GM18907 (cell line): ENCODE measurements around the gene DHFR2.
"Not testable (repeated sequence)": the region's sequence is repeated elsewhere in the genome, so short reads cannot be mapped to it uniquely, and the experiment has no call there.

Experiments
- ATAC-seq: cut with Tn5 transposase; IDR thresholded peaks from one replicate; pipeline ENCODE4 v1.9.1; 2021; ENCODE audit warnings: mild to moderate bottlenecking, moderate library complexity; ENCODE audit not compliant: unreplicated experiment

DHFR2 gene

DNA sequence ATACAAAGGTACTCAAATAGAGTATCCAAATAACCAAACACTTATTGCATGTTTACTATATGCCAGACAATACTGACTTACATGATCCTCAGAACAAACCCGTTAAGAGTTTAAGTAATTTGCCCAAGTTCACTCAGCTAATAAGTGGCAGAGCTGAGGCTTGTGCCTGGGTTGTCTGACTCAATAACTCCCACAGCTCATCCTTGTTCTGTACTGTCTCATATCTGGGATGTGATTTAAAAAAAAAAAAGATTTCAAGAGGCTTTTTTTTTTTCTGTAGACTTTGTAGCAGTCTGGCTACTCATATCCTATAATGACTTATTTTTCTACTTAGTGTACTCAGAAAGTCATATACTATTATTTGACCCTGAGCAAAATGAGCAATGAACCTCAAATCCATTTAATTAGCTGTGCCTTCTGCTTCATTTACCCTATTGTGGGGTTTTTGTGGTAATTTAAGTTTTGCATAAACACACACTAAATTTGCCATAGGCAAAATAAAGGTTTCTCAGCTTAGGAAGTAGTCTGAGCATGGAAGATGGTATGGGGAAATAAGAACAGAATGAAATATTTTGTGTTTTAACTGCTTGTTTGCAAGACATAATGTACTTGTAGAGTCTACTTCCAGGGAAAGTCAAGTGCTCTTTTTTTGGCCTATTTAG, 3.2 kb upstream of the DHFR2 start:
- no peak for ATAC-seq

DNA sequence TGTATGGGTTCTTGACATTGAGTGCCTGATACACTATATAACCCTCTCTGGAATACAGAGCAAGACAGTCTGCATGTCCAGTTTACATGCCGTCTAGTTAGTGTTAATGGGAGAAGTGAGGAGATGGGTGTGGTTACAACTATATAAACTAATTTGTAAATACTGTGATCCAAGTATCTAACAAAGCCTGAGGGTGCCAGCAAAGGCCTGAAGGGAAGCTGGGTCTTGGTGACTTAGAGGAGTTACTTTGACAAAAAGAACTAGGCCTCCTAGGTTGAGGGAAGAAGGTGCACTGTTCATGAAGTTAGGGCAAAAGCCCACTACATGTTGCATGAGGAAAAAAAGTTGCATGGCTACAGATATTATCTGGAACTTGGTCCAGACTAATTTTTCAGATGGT, 2.4 kb upstream of the DHFR2 start:
- no peak for ATAC-seq

DNA sequence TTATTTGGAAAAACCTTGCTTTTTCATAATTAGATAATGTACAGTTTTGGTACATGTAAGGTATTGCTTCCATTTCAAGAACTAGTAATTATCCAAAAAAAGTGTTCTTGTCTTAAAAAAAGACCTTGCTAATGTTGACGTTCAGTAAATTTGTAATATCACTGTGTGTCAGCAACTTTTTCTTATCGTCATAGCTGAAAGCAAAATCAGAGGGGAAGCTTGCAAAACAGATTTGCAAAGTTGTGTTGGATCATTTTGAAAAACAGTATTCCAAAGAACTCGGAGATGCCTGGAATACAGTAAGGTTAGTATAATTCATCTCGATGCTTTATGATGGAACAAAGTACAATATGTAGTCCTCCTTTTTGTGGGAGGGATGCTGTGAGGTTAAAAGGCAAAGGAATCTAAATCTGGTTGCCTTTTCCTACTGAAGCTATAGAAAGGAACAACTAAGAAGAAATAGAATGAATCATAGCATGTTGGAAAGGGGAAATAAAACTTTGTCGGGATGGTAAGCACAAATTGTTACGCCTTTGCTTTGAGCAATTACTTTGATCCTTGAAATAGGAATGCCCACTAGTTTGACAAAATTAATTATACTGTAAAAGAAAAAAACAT, 1.6 kb upstream of the DHFR2 start:
- ATAC-seq = no peak

DNA sequence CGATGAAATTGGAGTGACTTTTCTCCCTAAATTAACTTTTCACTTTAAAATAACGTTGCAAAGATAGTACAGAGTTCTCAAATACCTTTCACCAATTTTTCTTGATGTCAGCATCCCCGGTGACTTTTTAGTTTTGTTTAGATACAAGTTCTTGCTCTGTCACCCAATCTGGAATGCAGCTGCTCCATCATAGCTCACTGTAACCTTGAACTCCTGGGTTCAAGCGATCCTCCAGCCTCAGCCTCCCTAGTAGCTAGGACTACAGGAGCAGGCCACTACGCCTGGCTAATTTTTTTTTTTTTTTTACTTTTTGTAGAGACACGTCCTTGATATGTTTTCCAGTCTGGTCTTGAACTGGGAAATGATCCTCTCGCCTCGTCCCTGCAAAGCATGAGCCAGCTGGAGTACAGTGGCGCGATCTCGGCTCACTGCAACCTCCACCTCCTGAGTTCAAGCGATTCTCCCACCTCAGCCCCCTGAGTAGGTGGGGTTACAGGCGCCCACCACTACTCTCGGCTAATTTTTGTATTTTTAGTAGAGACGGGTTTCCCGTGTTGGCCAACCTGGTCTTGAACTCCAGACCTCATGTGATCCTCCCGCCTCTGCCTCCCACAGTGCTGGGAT, 892 bp upstream of the DHFR2 start:
- ATAC-seq = no peak

DNA sequence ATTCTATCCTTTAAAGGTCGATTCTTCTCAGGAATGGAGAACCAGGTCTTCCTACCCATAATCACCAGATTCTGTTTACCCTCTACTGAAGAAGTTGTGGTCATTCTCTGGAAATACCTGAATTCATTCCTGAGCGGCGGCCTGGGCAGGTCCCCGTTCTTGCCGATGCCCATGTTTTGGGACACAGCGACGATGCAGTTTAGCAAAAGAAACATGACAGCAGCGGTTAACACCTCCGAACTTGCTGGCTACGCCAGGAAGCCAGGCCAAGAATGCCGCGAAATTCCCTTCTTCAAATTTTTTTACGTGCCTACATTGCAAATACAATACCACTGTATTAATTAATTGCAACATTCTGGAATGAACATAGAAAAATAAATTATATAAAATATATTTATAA, 1.4 kb downstream of the DHFR2 start:
- ATAC-seq = no peak

DNA sequence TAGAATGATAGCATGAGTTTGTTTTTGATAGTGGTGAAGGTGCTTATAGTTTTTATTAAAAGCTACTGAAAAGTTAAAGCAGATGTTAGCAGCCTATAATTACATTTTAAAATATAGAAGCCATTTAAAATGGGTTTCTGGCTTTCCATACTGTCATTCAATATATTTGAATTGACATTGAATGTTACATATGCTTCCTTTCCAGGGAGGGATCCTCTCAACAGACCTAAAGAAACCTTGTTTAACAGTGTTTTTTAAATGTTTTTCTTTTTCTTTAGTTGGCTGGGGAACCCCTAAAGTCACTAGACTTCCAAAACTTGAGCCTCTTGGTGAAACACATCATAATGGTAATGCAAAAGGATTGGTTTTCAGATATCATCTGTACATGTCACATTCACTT, 12.2 kb downstream of the DHFR2 start:
- no peak for ATAC-seq

DNA sequence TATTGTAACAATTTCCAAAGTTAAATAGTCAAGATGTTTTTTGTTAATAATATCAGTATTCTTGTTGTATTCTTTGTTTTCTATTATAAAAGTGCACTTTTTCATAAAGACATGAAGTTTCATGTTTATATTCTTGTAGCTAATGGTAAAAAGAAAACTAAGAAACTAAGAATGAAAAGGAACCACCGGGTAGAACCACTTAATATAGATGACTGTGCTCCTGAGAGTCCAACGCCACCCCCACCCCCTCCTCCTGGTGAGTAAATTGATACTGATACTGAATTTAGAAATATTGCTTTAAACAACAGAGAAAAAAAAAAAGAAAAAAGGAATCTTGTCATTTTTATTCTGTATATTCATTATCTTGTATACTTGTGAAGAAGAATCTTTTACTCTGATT, 13.4 kb downstream of the DHFR2 start:
- ATAC-seq = no peak

DNA sequence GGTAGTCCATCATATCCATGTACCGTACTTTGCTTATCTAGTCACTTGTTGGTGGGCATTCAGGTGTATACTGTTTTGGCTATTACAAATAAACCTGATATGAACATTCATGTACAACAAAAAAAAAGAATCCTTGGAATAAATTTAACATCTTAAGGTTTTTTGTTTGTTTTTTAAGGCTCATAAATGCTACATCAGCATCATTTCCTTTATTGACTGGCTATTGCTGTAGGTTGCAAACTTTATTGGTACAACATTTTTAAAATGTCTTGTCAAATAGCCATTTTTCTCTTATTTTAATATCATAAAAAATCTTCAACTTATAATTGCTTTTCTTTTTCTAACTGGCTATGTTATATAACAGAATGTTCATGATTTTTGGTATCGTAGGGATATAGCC, 16.2 kb downstream of the DHFR2 start:
- no peak for ATAC-seq

DNA sequence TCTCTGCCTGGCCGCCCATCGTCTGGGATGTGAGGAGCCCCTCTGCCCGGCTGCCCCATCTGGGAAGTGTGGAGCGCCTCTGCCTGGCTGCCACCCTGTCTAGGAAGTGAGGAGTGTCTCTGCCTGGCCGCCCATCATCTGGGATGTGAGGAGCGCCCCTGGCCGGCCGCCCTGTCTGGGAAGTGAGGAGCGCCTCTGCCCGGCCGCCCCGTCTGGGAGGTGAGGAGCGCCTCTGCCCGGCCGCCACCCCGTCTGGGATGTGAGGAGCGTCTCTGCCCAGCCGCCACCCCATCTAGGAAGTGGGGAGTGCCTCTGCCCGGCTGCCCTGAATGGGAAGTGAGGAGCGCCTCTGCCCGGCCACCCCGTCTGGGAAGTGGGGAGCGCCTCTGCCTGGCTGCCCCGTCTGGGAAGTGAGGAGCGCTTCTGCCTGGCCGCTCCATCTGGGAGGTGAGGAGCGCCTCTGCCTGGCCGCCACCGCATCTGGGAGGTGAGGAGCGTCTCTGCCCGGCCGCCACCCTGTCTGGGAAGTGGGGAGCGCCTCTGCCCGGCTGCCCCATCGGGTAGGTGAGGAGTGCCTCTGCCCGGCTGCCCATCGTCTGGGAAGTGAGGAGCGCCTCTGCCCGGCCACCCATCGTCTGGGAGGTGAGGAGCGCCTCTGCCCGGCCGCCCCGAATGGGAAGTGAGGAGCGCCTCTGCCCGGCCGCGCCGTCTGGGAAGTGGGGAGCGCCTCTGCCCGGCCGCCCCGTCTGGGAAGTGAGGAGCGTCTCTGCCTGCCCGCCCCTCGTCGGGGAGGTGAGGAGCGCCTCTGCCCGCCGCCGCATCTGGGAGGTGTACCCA, 18.4 kb downstream of the DHFR2 start:
- ATAC-seq = not testable (repeated sequence)

DNA sequence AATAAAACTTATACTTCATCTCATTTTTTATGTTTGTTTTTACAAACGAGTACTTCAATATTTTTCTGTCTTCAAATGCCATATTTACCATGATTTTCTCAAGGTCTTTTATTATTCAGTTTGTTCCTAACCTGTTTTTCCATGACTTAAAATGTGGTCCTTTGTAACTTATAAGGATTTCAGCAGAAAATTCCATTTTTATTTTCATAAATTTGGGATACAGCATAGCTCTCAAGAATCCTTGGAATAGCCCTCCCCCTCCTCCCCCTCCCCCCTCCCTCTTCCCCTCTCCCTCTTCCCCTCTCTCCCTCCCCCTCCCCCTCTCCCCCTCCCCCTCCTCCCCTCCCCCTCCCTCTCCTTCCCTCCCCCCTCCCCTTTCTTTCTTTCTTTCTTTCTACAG, 19.4 kb downstream of the DHFR2 start:
- ATAC-seq = no peak

DNA sequence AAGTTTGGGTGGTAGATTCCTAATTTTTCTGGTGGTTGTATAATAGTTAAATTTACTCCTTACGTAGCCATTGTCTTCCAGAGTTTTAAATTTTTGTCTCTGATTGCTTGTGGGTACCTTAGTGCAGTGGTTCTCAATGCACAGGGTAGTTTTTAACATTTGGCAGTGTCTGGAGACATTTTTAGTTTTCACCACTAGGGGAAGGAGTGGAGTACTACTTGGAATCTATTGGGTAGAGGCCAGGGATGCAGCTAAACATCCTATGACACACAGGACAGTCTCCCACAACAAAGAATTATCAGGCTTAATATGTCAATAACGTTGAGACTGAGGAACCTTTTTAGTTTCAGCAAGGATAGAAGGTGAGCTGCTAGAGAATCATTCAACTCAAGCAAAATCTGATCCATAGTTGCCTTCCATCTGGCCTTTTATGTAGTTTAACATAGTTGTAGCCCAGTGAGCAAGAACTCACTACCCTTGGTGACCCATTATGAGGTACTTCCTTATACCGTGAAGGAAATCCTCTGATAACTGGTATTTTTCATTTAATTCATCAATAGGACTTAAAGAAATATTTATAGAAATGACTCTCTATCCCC, 25.7 kb downstream of the DHFR2 start:
- ATAC-seq = peak; percentile 80

DNA sequence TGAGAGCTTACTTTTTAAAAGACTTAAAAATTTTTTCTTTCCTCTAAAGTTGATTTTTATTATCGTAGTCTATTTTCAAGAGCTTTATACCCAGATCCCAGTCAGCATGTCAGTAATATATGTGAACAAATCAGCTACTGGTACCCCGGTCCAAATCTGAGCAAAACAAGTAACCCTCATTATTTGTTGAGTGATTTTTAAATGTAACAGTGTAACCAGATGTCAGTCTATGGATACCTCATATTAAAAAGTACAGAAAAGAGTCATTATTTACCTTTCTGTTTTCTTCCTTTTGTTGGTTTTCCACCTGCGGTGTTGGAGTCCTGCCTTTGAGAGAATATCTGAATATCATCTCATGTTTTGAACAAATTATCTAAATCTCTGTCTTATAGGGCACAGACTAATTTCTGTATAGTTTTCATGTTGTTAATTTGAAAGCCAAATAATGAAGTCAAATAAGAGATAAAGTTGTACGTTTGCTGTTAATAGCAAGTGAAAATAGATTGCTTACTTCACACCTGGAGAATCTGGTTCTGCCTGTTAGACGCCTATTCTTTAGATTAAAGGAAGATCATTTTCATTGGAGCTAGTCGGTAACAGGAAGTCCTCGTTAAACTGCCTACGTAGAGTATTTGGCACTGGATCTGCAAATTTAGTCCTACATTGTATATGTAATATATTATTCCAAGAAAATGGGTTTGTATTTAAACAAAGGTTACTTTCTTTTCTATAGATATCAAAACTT, 34.5 kb downstream of the DHFR2 start, which contains the start of gene STX19:
Gene STX19 (minus strand): TSS at position 505 of the 745 bp plus-strand sequence. CDS start 13,328 bp downstream, outside the sequence.
- no peak for ATAC-seq

DNA sequence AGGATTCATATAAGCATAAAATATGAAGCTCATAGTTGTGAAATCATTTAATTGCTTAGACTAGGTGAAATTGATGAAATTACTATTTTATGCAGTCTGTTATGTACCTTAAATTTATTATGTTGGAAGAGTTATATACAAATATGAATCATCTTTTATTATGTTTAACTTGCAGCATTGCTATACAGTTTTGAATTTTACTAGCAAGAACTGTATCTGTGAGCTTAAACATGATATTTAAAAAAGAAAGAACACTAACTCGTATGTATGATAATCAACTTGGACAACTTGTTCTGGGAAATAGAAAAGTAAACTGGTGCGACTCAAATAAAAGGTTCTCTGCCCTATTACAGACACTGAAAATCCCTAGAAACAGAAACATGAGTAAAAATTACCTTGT, 36.1 kb downstream of the DHFR2 start:
- no peak for ATAC-seq

DNA sequence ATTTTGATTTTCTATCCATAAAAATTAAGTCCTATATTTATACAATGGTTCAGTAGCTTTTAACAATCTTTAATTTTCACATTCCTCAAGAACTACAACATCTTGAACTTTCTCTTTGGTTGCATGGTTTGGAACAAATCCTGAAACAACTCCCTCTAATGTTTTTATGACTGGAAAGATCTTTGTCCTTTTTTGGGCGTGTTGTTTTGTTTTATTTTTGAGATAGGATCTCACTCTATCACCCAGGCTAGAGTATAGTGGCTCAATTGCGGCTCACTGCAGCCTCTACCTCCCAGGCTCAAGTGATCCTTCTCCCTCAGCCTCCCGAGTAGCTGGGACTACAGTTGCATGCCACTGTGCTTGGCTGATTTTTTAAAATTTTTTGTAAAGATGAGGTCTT, 38.3 kb downstream of the DHFR2 start:
- ATAC-seq = no peak

DNA sequence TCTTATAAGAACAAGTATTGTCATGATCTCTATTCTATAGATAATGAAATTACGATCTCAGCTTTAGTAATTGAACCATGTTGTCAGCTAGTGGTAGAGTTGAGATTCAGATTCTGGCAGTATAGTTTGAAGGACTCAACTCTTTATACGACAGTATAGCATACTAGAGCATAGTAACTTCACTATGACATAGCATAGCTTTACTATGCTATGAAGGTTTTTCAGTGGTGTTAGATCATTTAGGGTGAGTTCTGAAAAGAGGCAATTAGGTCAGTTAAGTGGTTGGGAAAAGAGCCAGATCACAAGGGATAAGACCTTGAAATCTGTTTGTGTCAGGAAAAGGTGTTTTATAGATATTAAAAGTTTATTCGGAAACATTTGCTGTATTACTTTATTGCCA, 42.4 kb downstream of the DHFR2 start:
- no peak for ATAC-seq

DNA sequence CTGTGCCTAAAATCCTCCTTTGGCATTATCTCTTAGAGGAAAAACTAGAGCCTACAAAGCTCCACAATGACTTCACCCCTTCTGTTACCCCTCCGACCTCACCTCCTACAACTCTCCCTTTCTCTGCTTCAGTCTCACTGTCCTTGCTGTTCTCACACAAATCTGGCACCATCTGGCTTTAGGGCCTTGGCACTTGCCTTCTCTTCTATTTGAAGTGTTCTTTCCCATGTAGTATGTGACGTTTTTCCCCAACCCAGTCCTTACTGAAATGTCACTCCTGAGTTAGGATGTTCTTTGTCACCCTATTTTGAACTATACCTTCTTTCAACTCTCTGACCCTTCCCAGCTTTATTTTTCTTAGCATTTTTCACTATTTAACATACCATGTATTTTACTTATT, 43.1 kb downstream of the DHFR2 start:
- ATAC-seq = no peak

DNA sequence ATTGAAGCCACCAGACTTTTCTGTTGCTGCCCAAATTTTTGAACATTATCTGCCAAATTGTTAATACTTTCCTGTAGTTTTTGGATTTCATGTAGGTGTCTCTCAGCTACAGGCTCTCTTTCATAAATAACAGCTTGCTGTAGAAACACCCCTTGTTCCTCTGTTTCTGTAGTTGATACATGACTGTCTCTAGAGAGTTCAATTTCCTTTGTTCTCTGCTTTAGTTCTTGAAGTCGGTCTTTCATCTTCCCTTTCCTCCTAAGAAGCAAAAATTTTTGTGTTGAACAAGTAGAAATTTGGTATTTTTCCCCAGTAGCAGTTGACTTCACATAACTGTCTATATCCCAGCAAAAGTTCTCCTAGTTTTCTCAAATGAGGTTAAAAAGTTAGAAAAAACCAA, 47.7 kb downstream of the DHFR2 start:
- ATAC-seq = no peak

DNA sequence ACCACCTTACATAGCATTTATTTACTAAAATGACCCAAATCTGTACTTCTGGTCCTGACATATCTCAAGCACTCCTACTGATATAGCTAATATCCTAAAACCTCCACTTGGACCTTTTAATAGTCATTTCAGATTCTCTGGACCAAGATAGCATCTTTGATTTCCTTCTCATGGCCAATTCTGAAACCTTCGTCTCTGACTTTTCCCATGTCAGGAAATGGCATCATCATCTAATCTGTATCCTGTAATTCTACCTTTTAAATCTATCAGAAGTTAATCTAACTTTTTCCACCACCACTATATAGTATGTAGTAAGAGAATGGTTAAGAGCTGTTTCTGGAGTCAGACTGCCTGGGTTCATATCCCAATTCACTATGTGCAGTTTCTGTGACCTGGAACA, 50.5 kb downstream of the DHFR2 start:
- no peak for ATAC-seq

DNA sequence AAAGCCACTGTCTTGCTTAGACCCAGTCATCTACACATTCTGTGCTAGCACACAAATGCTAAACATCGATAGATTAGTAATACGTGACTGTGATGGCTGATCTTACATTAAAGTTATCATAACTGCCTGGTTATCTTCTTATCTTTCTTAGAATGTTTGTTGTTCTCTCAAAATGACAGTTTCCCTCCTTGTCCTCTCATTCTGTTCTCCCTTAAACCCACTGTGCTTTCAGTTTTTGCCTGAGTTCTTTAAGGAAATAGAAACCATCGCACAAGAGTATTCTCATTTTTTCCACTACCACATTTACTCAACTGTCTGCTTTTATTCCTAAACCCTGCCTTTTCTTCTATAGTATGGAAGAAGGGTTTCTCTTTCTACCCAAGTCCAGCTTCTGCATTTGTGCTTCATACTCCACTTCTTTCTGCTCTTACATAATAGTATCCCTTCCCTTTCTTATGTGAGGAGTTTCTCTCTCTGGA, 51.4 kb downstream of the DHFR2 start:
- ATAC-seq = no peak

DNA sequence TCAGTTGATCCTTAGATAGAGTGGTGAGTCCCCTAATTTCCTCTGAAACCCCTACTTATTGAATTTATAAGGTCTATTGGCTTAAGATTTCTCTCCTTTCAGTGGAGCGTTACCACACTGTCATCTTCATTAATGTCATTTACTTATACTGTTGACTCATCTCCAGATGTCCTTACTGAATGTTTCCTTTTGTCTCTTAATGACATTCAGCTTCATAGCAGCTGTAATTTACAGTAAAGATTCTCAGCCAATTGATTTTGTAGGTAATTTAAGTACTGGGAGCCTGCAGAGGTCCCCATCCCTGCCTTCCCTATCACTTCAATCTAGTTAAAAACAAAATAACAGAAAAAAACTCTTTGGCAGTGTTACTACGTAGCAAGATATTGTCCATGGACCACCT, 53.1 kb downstream of the DHFR2 start:
- no peak for ATAC-seq
